Esophagus squamous epithelium (tissue), 4 donors: ENCODE results near the gene PNPLA2.

ENCODE experiments used
- CTCF ChIP-seq, 6 experiments: fragments of 450-650 bp in 4 of 6; fragments of 200-600 bp in 2 of 6; sonication (generic) in 2 of 6; IDR thresholded peaks; one replicate each; pipeline ENCODE4 v1.5.1; 2016 to 2019; ENCODE audit warnings: antibody characterized with exemption in 6 of 6, mild to moderate bottlenecking in 4 of 6, moderate library complexity in 4 of 6
- POLR2A ChIP-seq, 4 donors: fragments of 450-650 bp; IDR thresholded peaks; one replicate each; pipeline ENCODE4 v1.6.1; 2017; ENCODE audit warnings: antibody characterized with exemption in 4 of 4, mild to moderate bottlenecking in 4 of 4, moderate library complexity in 3 of 4

- TF ChIP-seq CTCF (IDR thresholded peaks at IDR 0.05) (no peak), POLR2A (IDR thresholded peaks at IDR 0.05) (no peak)
Measured at GRCh38 chr11:799641-800316, 18.9 kb upstream of the PNPLA2 start.
